Spleen (tissue), 7 donors: ENCODE data around the gene P2RY11.

ENCODE experiments used
- POLR2A ChIP-seq, 3 donors: fragments of 450-650 bp; IDR thresholded peaks; one replicate each; pipeline ENCODE4 v1.5.1; 2017; ENCODE audit warnings: antibody characterized with exemption in 3 of 3, mild to moderate bottlenecking in 1 of 3
- POLR2AphosphoS5 ChIP-seq, 3 donors: sonication (generic); formaldehyde crosslinking; IDR thresholded peaks; one replicate each; pipeline ENCODE4 v1.5.1; 2017; ENCODE audit warnings: antibody characterized with exemption in 3 of 3
- TF ChIP-seq, protein P1 (sequence below), 11 experiments: fragments of 200-600 bp in 7 of 11; fragments of 450-650 bp in 4 of 11; sonication (generic) in 4 of 11; IDR thresholded peaks in 8 of 11; conservative IDR thresholded peaks in 3 of 11; 1 replicate in 7 of 11; 2 replicates in 4 of 11; pipeline versions ENCODE4 v1.4.0 to v1.8.0; 2016 to 2021; ENCODE audit warnings: antibody characterized with exemption in 11 of 11, inconsistent platforms in 4 of 11, mild to moderate bottlenecking in 1 of 11
- donor health status: DM: no; HTN: no; CAD: no; lungs with moderate emphysema.
- donor health status: DM: no; HTN: no; CAD: no.
- donor health status: DM: no; HTN: no; CAD: no.

DNA sequence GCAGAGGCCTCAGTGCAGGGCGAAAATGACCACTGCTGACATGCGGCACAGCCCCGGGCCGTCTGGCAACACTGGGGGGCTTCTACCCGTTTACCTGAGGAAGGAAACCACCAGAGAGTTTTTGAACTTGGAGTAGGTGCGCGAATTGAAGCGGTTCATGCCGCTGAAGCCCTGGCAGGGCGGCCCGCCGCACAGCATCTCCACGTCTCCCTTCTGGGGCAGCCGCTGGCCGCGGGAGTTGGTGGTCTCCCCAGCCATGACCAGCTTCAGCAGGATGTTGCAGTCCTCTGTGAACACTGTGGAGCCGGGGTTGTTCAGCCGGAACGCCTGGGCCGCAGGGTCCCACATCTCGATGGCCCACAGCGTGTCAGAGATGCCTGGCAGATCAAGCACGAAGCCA, 28.5 kb downstream of the P2RY11 start:
- TF ChIP-seq, protein P1, sequence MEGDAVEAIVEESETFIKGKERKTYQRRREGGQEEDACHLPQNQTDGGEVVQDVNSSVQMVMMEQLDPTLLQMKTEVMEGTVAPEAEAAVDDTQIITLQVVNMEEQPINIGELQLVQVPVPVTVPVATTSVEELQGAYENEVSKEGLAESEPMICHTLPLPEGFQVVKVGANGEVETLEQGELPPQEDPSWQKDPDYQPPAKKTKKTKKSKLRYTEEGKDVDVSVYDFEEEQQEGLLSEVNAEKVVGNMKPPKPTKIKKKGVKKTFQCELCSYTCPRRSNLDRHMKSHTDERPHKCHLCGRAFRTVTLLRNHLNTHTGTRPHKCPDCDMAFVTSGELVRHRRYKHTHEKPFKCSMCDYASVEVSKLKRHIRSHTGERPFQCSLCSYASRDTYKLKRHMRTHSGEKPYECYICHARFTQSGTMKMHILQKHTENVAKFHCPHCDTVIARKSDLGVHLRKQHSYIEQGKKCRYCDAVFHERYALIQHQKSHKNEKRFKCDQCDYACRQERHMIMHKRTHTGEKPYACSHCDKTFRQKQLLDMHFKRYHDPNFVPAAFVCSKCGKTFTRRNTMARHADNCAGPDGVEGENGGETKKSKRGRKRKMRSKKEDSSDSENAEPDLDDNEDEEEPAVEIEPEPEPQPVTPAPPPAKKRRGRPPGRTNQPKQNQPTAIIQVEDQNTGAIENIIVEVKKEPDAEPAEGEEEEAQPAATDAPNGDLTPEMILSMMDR (IDR thresholded peaks at IDR 0.05 in 8 of 11, conservative IDR thresholded peaks at IDR 0.05 in 3 of 11), result no peak
- TF ChIP-seq POLR2A (IDR thresholded peaks at IDR 0.05), result no peak
- no peak for TF ChIP-seq POLR2AphosphoS5 (IDR thresholded peaks at IDR 0.05)
